Measurements from ENCODE around the gene NATD1.

The NATD1 gene

DNA sequence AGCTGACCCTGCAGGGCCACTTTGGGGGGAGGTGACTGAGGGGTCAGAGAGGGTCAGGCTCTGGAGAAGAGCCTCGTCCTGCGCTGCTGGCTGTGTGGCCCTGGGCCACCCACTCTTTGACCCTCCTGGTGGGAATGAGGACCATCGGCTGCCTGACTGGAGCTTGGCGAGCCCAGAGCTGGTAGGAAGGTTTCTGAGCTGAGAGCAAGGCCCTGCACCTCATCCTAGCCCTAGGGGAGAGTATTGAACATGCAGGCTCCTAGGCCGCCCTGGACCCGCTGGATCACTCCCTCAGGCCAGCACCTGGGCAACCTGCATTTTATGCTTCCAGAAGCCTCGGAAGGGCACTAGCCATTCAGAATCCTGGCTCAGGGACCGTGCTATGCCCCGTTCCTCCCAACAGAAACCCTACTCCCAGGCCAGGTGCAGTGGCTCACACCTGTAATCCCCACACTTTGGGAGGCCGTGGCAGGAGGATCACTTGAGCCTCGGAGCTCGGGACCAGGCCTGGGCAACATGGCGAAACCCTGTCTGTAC lies 45.8 kb upstream of the NATD1 start:
- Mint-ChIP-seq H3K36me3 (ENCODE audit: low read depth) (peaks cover 20% of the 10 kb centered on the region), H3K27me3 (ENCODE audit: low read depth, poor library complexity) (peaks cover 3% of the 10 kb centered on the region), H3K9me3 (peaks cover 74% of the 10 kb centered on the region)

DNA sequence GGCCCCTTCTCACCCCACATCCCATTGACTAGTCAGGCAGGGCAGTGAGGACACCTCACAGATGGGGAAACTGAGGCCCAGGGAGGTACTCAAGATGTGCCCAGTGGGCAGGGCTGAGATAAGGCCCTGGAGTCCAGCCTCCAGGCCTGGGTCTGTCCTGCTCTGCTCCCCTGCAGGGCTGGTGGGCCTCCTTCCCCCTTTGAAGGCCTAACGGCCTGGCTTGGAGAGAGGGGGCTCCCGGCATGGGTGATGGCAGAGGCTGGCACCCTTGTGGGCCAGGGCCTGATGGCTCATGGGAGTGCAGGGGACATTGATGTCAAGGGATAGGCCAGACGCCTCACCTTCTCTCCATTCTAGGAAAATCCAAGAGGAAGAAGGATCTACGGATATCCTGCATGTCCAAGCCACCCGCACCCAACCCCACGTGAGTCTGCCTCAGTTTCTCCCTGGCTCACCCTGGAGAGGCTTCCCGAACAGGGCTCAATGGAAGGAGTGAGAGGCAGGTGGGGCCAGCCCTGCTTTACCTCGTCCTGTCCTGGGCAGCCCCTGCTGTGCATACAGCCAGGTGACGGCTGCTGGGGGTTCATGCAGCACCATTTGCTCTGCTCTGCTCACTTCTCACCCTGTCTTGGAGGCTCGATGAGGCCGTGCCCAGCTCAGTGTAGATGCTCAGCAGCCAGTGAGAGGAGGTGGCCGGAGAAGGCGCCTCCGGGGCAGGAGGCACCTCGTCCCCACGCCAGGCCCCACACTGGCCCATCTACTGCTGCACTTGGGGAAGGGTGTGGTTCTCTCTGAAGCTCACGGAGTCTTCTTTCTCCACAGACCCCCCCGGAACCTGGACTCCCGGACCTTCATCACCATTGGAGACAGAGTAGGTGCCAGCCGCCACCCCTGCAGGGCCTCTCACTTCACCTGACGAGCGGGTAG lies 45.1 kb upstream of the NATD1 start:
- TF ChIP-seq, protein P1, sequence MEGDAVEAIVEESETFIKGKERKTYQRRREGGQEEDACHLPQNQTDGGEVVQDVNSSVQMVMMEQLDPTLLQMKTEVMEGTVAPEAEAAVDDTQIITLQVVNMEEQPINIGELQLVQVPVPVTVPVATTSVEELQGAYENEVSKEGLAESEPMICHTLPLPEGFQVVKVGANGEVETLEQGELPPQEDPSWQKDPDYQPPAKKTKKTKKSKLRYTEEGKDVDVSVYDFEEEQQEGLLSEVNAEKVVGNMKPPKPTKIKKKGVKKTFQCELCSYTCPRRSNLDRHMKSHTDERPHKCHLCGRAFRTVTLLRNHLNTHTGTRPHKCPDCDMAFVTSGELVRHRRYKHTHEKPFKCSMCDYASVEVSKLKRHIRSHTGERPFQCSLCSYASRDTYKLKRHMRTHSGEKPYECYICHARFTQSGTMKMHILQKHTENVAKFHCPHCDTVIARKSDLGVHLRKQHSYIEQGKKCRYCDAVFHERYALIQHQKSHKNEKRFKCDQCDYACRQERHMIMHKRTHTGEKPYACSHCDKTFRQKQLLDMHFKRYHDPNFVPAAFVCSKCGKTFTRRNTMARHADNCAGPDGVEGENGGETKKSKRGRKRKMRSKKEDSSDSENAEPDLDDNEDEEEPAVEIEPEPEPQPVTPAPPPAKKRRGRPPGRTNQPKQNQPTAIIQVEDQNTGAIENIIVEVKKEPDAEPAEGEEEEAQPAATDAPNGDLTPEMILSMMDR (IDR thresholded peaks at IDR 0.05), result no peak
- Mint-ChIP-seq H3K4me3 (no peak overlapping the region), H3K27ac (no peak overlapping the region), H3K9me3 (peaks cover 68% of the 10 kb centered on the region), H3K4me1 (no peaks in the 10 kb centered on the region), H3K27me3 (ENCODE audit: low read depth, poor library complexity) (peaks cover 3% of the 10 kb centered on the region), H3K36me3 (ENCODE audit: low read depth) (peaks cover 20% of the 10 kb centered on the region)
- no peak for DNase-seq

More for the DNA sequence above, 45.8 kb upstream of the NATD1 start:
- H3K4me1 Mint-ChIP-seq, result no peaks in the 10 kb centered on the region
- H3K4me3 Mint-ChIP-seq, result no peak overlapping the region
- no peak for DNase-seq
- no peak overlapping the region for H3K27ac Mint-ChIP-seq
- TF ChIP-seq, protein P1 (IDR thresholded peaks at IDR 0.05), result no peak

DNA sequence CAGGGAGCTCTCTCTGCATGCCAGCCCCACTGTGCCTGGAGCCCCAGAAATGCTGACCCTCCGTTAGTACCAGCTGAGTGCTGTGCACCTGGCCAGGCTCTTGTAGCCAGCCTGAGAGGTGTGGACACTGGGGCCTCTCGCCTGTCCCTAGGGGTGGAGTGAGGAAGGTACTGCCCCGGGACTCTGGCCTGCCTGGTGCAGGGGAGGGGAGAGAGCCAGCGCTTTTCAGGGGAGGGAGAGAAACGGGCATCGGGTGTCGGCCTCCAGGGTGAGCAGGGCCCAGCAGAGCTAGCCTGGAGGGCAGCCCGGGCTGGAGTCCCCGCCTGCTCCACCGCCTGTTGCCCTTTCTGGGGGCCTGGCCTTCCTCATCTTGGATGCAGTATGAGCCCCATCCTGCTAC lies 44.4 kb upstream of the NATD1 start:
- no peak overlapping the region for H3K4me3 Mint-ChIP-seq
- peaks cover 3% of the 10 kb centered on the region for H3K27me3 Mint-ChIP-seq (ENCODE audit: low read depth, poor library complexity)
- peaks cover 64% of the 10 kb centered on the region for H3K9me3 Mint-ChIP-seq
- TF ChIP-seq, protein P1 (IDR thresholded peaks at IDR 0.05), result no peak
- H3K4me1 Mint-ChIP-seq, result no peaks in the 10 kb centered on the region
- no peak overlapping the region for H3K27ac Mint-ChIP-seq
- peaks cover 16% of the 10 kb centered on the region for H3K36me3 Mint-ChIP-seq (ENCODE audit: low read depth)
- no peak for DNase-seq

DNA sequence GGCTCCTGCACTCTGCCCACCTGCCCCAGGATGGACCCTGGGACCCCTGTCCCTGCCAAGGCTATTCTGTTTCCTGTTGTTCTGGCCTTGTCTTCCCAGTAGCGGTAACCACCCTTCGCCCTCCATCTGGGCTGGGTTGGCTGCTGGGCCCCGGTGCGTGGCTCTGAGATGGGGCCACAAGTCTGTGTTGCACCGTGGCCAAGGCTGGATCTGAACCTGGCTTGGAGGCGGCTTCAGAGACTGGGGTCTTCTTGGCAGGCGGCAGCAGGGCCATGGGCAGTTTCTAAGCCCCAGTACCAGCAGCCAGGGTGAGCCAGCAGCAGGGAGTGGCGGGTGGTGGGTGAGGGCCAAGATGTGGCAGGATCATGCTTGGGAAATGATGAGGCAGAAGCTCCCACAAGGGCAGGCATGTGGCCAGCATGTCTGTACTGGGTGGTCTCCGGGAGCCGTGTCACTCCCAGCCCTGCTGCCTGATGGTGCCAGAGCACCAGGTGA lies 43.9 kb upstream of the NATD1 start:
- peaks cover 4% of the 10 kb centered on the region for H3K4me1 Mint-ChIP-seq
- H3K27me3 Mint-ChIP-seq (ENCODE audit: low read depth, poor library complexity), result peaks cover 3% of the 10 kb centered on the region
- TF ChIP-seq, protein P1 (IDR thresholded peaks at IDR 0.05), result no peak
- H3K27ac Mint-ChIP-seq, result no peak overlapping the region
- DNase-seq, result no peak
- H3K9me3 Mint-ChIP-seq, result peaks cover 65% of the 10 kb centered on the region
- H3K4me3 Mint-ChIP-seq, result no peak overlapping the region
- H3K36me3 Mint-ChIP-seq (ENCODE audit: low read depth), result peaks cover 16% of the 10 kb centered on the region

DNA sequence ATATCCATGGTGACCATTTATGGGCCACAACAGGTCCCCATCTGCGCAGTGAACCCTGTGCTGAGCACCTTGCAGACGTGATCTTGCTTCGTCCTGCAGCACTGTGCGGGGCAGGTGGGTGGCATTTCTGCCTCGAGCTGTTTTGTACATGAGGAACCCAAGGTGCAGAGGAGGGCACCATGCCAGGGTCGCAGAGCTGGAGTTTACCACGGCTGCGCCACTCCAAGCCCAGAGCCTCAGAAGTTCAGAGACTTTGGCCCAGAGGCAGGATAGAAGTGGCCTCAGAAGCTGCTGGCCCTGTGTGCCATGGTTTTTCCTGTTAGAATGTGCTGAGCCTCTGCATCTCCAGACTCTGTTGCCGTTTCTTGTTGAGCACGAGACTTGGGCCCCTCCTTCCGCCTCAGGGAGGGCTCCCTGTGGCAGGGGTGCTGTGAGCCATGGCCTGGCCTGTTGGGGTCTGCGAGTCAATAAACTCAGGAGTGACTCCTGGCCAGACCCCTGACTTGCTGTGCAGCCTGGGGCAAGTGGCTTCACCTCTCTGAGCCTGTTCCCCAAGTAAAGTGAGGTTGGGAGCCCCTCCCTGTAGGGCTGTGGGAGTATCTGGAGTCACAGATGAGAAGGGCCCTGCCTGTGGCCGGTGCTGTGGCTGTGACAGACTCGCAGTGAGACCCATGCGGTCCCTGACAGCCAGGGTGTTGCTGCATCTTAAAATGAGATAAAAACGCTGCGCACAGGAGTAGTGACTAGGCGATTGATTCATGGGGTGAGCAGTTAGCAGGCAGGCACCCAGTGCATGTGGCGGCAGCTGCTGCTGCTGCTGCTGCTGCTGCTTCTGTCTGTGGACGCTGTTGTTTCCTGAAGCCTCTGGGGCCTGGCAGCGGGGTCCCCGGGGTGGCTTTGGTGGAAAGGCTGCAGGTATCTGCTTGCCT lies 43.2 kb upstream of the NATD1 start:
- TF ChIP-seq, protein P1 (IDR thresholded peaks at IDR 0.05), result no peak
- peaks cover 9% of the 10 kb centered on the region for H3K4me1 Mint-ChIP-seq
- H3K27ac Mint-ChIP-seq, result peak overlapping the region; percentile 72
- peaks cover 3% of the 10 kb centered on the region for H3K27me3 Mint-ChIP-seq (ENCODE audit: low read depth, poor library complexity)
- DNase-seq, result no peak
- peaks cover 15% of the 10 kb centered on the region for H3K36me3 Mint-ChIP-seq (ENCODE audit: low read depth)
- peaks cover 70% of the 10 kb centered on the region for H3K9me3 Mint-ChIP-seq
- H3K4me3 Mint-ChIP-seq, result no peak overlapping the region

Measured in nephron progenitor cell (in vitro differentiated cells).